CD8-positive, alpha-beta memory T cell (primary cell): ENCODE results near the gene USB1. TPM values are rescaled to one million over a fixed set of nuclear protein-coding genes. Genes with fewer than 3 reads are reported as not detected.

Experiments
- CTCF ChIA-PET: fragments of 350-600 bp; sonication (Branson Sonifier 250); formaldehyde crosslinking; loops from one replicate; lab custom pipeline; 2021; ENCODE audit warnings: antibody characterized with exemption; lab: Charles Lee
- POLR2A ChIA-PET: fragments of 350-600 bp; sonication (Branson Sonifier 250); formaldehyde crosslinking; loops from one replicate; lab custom pipeline; 2021; ENCODE audit warnings: antibody characterized with exemption; lab: Charles Lee
- DNase-seq, 5 donors: peaks; one replicate each; pipeline versions ENCODE4 v3.0.0 to v3.0.0-alpha.2; 2020 to 2022; ENCODE audit warnings: mixed read lengths in 1 of 5
- H3K27ac ChIP-seq: one replicate; pipeline ENCODE4 v1.7.0; 2013; ENCODE audit warnings: low read depth, mild to moderate bottlenecking, low read length, moderate library complexity
- H3K27me3 ChIP-seq: 2 replicates; pipeline ENCODE4 v1.7.0; 2013; ENCODE audit warnings: low read length, mild to moderate bottlenecking; ENCODE audit not compliant: insufficient read depth, poor library complexity, severe bottlenecking
- H3K36me3 ChIP-seq: 2 replicates; pipeline ENCODE4 v1.7.0; 2013; ENCODE audit warnings: mild to moderate bottlenecking, low read length, moderate library complexity; ENCODE audit not compliant: insufficient read depth
- H3K4me1 ChIP-seq: 2 replicates; pipeline ENCODE4 v1.7.0; 2013; ENCODE audit warnings: mild to moderate bottlenecking, low read length, moderate library complexity; ENCODE audit not compliant: insufficient read depth
- H3K4me3 ChIP-seq: 2 replicates; pipeline ENCODE4 v1.7.0; 2013; ENCODE audit warnings: mild to moderate bottlenecking, low read length
- H3K9me3 ChIP-seq: 2 replicates; pipeline ENCODE4 v1.7.0; 2013; ENCODE audit warnings: mild to moderate bottlenecking, low read length
- H3K27ac Mint-ChIP-seq, 8 donors: one replicate each; pipeline ENCODE4 v1.8.0; 2020 to 2021; ENCODE audit warnings: mixed read lengths in 8 of 8, mild to moderate bottlenecking in 6 of 8, inconsistent platforms in 3 of 8, moderate library complexity in 3 of 8
- H3K27me3 Mint-ChIP-seq, 2 donors: one replicate each; pipeline ENCODE4 v1.8.0; 2020 to 2021; ENCODE audit warnings: mixed read lengths in 2 of 2, mild to moderate bottlenecking in 1 of 2, moderate library complexity in 1 of 2
- H3K36me3 Mint-ChIP-seq, 3 donors: one replicate each; pipeline ENCODE4 v1.8.0; 2020 to 2021; ENCODE audit warnings: mixed read lengths in 3 of 3, inconsistent platforms in 1 of 3, mild to moderate bottlenecking in 1 of 3
- H3K4me1 Mint-ChIP-seq, 3 donors: one replicate each; pipeline ENCODE4 v1.8.0; 2020 to 2021; ENCODE audit warnings: mixed read lengths in 3 of 3, inconsistent platforms in 1 of 3, mild to moderate bottlenecking in 1 of 3
- H3K4me3 Mint-ChIP-seq, 7 donors: one replicate each; pipeline ENCODE4 v1.8.0; 2020 to 2021; ENCODE audit warnings: mixed read lengths in 7 of 7, mild to moderate bottlenecking in 6 of 7, moderate library complexity in 4 of 7, inconsistent platforms in 2 of 7
- H3K9me3 Mint-ChIP-seq, 5 donors: one replicate each; pipeline ENCODE4 v1.8.0; 2020 to 2022; ENCODE audit warnings: mixed read lengths in 5 of 5, mild to moderate bottlenecking in 3 of 5, moderate library complexity in 2 of 5, inconsistent platforms in 1 of 5
- polyA plus RNA-seq: library from polyadenylated mRNA; unstranded; fragments of 300-500 nt; fragmentation: Illumina TruSeq; gene quantifications from one replicate; pipeline ENCODE4 v1.2.3, GENCODE V29; 2021
- total RNA-seq, 2 experiments: library from RNA; stranded (reverse); gene quantifications; one replicate each; pipeline ENCODE4 v1.2.3, GENCODE V29; 2021

USB1 gene
- total and polyA plus RNA-seq, 3 experiments from 2014 or later, result 66.6 to 68.5 (median 68.1) TPM

DNA sequence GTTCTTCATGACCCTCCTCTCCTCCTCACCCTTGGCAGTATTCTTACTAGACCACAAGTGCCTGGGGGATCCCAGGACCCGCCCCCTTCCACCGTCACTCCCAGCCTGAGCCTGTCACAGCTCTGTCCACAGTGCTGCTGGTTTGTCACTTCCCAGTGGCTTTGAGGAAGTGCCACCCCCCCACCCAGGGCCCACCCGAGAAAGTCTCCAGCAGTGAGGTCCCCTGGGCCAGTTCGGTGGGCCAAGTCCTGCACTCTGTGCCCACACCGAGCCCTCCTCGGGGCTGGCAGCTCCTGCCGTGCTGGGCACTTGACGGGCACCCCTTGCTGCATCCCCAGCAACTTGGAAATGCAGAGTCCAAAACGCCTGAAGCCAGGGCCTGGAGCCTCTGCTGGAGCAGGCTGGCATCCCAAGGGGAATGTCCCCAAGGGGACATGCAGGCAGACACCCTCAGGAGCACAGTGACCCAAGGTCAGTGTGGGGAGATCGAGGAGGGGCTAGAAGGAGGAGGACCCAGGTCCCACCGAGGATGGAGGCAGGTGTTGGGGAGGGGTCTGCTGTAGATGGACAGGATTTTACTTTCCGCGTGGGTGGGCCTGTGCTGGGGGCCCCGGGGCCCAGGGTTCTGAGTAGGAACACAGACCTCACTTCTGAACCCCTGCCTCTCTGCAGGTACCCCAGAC is 39.9 kb downstream of the USB1 start:
- Histone ChIP-seq H3K27me3 (no peaks in the 10 kb centered on the region), H3K9me3 (no peaks in the 10 kb centered on the region), H3K27ac (no peak overlapping the region), H3K4me1 (no peaks in the 10 kb centered on the region), H3K36me3 (no peaks in the 10 kb centered on the region), H3K4me3 (no peak overlapping the region)
- H3K9me3 Mint-ChIP-seq, result peaks cover 0 to 2% (median 0%) of the 10 kb centered on the region in 5 donors
- peaks cover 0 to 2% of the 10 kb centered on the region in 2 donors for H3K27me3 Mint-ChIP-seq
- POLR2A ChIA-PET, result no interaction called here
- CTCF ChIA-PET, result no interaction called here
- DNase-seq, result no peak
- H3K27ac Mint-ChIP-seq, result no peak overlapping the region
- H3K4me1 Mint-ChIP-seq, result no peaks in the 10 kb centered on the region
- H3K36me3 Mint-ChIP-seq, result no peaks in the 10 kb centered on the region
- H3K4me3 Mint-ChIP-seq, result no peak overlapping the region

DNA sequence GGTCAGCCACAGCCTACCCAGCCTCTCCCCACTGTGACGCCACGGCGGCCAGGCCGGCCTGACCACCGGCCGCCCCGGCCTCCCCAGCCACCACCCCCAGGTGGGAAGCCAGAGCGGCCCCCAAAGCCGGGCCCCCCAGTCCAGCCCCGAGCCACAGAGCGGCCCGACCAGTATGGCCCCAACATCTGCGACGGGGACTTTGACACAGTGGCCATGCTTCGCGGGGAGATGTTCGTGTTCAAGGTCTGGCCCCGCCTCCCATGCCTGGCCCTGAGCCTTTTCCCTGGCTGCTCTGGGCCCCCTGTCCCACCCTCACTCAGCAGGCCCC is 40.4 kb downstream of the USB1 start:
- Histone ChIP-seq H3K9me3 (no peaks in the 10 kb centered on the region), H3K36me3 (no peaks in the 10 kb centered on the region), H3K27ac (no peak overlapping the region), H3K4me1 (no peaks in the 10 kb centered on the region), H3K27me3 (no peaks in the 10 kb centered on the region), H3K4me3 (no peak overlapping the region)
- peaks cover 0 to 2% (median 0%) of the 10 kb centered on the region in 5 donors for H3K9me3 Mint-ChIP-seq
- DNase-seq, result no peak
- H3K4me1 Mint-ChIP-seq, result no peaks in the 10 kb centered on the region
- CTCF ChIA-PET, result no interaction called here
- H3K36me3 Mint-ChIP-seq, result no peaks in the 10 kb centered on the region
- H3K27ac Mint-ChIP-seq, result no peak overlapping the region
- POLR2A ChIA-PET, result no interaction called here
- peaks cover 0 to 2% of the 10 kb centered on the region in 2 donors for H3K27me3 Mint-ChIP-seq
- H3K4me3 Mint-ChIP-seq, result no peak overlapping the region

DNA sequence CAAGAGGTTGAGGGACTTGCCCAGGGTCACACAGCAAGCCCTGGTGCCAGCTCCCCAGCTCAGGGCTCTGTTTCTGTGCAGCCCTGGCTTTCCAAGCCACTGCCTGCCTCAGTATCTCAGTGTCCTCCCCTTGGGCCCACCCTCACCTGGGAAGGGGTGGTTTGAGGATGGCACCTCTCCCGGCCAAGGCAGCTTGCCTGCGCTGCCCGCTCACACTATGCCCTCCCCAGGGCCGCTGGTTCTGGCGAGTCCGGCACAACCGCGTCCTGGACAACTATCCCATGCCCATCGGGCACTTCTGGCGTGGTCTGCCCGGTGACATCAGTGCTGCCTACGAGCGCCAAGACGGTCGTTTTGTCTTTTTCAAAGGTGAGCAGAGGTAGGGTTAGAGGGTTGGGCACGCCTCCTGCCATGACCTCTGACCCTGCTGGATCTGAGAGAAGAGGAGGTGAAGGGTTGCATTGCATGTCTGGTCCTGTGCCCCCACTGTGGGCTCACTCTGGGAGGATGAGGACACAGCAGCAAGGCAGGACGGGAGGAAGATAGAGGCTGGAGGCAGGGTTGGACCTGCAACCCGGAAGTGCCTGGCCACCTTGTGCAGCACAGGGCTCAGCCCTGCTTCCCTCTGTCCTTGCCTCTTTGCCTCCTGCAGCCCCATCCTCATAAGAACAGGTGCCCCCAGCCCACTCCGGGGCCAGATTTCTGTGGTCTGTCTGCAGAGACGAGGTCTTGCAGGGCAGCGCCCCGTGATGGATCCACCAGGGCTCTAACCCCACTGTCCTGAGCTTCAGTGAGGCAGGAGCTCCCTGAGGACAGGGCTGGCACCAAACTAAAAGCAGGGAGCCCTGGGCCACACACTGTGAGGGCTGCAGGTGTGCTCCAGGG is 41.0 kb downstream of the USB1 start:
- H3K36me3 ChIP-seq, result no peaks in the 10 kb centered on the region
- H3K27ac ChIP-seq, result no peak overlapping the region
- no peak overlapping the region for H3K4me3 ChIP-seq
- no peaks in the 10 kb centered on the region for H3K9me3 ChIP-seq
- CTCF ChIA-PET, result no interaction called here
- no peaks in the 10 kb centered on the region for H3K36me3 Mint-ChIP-seq
- H3K27me3 ChIP-seq, result no peaks in the 10 kb centered on the region
- DNase-seq, result no peak
- H3K4me1 Mint-ChIP-seq, result no peaks in the 10 kb centered on the region
- H3K27ac Mint-ChIP-seq, result peak overlapping the region in 1 of 8 donors; percentile 75
- no peaks in the 10 kb centered on the region for H3K27me3 Mint-ChIP-seq
- POLR2A ChIA-PET, result no interaction called here
- no peaks in the 10 kb centered on the region for H3K4me1 ChIP-seq
- H3K9me3 Mint-ChIP-seq, result peaks cover 0 to 2% (median 0%) of the 10 kb centered on the region in 5 donors
- H3K4me3 Mint-ChIP-seq, result no peak overlapping the region

DNA sequence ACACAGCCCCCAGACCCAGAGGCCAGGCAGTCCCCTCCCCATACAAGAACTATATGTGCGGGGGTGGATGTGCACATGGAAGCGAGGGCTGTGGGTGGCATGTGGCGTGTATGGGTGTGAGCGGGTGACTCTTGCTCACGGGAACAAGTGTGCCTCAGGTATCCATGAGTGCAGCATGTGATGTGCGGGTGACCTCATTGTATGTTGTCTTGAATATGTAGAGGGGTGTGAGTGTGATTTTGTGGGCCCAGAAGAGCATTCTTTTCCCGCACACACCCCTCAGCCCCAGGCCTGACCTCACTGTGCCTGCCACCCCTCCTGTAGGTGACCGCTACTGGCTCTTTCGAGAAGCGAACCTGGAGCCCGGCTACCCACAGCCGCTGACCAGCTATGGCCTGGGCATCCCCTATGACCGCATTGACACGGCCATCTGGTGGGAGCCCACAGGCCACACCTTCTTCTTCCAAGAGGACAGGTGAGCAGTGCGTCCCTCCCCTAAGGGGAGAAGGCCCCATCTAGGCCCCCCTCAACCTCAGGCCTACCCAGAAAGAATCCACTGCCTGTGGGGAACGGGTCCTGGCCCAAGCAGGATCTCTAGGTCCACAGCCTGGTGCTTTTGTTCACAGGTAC is 41.8 kb downstream of the USB1 start:
- no peaks in the 10 kb centered on the region for H3K36me3 Mint-ChIP-seq
- DNase-seq, result no peak
- no peak overlapping the region for H3K27ac Mint-ChIP-seq
- Histone ChIP-seq H3K27ac (no peak overlapping the region), H3K4me1 (no peaks in the 10 kb centered on the region), H3K27me3 (no peaks in the 10 kb centered on the region), H3K36me3 (no peaks in the 10 kb centered on the region), H3K9me3 (no peaks in the 10 kb centered on the region), H3K4me3 (no peak overlapping the region)
- ChIA-PET CTCF (no interaction called here), POLR2A (no interaction called here)
- no peaks in the 10 kb centered on the region for H3K9me3 Mint-ChIP-seq
- no peak overlapping the region for H3K4me3 Mint-ChIP-seq
- no peaks in the 10 kb centered on the region for H3K27me3 Mint-ChIP-seq
- no peaks in the 10 kb centered on the region for H3K4me1 Mint-ChIP-seq

DNA sequence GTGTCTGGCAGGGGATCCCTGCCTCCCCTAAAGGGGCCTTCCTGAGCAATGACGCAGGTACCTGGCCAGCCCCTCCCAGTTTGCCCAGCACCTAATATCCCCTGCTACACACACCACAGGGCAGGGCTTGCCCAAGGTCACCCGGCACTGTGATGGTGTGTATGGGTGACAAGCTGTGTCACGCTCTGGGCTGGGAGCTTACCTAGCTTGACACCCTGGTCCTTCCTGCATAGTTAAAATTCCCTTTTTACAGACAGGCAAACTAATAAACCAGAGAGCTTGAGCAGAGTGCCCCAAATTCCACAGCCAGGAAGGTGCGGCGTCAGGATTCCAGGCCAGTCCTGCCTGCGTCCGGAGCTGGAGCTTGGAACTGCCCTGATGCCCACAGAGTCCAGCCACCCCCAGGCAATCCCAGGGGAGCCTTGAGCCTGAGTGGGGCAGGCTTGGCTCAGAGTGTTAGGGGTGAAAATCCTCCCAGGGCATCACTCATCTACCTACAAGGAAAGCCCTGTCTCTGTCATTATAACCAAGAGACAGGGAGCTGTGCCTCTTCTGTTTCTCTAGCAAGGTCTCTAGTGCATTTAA is 42.5 kb downstream of the USB1 start:
- no peaks in the 10 kb centered on the region for H3K36me3 Mint-ChIP-seq
- H3K4me1 ChIP-seq, result no peaks in the 10 kb centered on the region
- H3K9me3 ChIP-seq, result no peaks in the 10 kb centered on the region
- no peak for DNase-seq
- no peak overlapping the region for H3K27ac ChIP-seq
- H3K27me3 Mint-ChIP-seq, result no peaks in the 10 kb centered on the region
- H3K4me3 Mint-ChIP-seq, result no peak overlapping the region
- H3K27me3 ChIP-seq, result no peaks in the 10 kb centered on the region
- CTCF ChIA-PET, result no interaction called here
- H3K4me3 ChIP-seq, result no peak overlapping the region
- H3K36me3 ChIP-seq, result no peaks in the 10 kb centered on the region
- no peaks in the 10 kb centered on the region for H3K4me1 Mint-ChIP-seq
- no peak overlapping the region for H3K27ac Mint-ChIP-seq
- no peaks in the 10 kb centered on the region for H3K9me3 Mint-ChIP-seq
- POLR2A ChIA-PET, result no interaction called here

DNA sequence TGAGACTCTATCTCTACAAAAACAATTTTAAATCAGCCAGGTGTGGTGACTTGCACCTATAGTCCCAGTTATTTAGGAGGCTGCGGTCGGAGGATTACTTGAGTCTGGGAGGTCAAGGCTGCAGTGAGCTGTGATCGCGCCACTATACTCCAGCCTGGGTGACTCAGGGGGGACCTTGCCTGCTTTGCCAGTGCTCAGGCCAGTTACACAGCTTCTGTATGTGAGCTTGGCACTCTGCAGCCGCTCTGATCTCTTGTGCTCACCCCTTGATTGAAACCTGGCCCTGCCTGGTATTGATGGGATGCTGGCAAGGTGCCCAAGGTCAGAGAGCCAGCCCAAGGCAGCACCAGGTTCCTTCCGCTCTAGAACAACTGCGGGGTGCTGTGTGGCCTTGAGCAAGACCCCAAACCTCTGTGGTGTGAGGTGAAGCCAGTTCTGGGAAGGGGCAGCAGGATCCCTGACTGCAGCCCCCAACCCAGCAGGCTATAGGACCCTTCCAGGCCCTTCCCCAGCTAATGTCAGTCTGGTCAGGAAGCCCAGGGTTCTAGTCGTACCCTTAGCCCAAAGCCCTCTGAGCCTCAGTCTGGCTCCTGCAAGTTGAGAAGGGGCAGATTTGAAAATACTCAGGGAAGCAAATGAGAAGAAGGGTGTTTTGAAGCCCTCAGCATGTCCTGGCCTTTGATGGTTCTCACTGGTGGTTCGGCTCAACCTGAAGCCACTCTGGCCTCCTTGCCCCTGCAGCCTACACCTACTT is 43.2 kb downstream of the USB1 start:
- ChIA-PET CTCF (no interaction called here), POLR2A (no interaction called here)
- Mint-ChIP-seq H3K27ac (no peak overlapping the region), H3K4me3 (no peak overlapping the region), H3K36me3 (no peaks in the 10 kb centered on the region), H3K4me1 (no peaks in the 10 kb centered on the region), H3K27me3 (no peaks in the 10 kb centered on the region), H3K9me3 (no peaks in the 10 kb centered on the region)
- H3K9me3 ChIP-seq, result no peaks in the 10 kb centered on the region
- DNase-seq, result no peak
- H3K4me1 ChIP-seq, result no peaks in the 10 kb centered on the region
- H3K27ac ChIP-seq, result no peak overlapping the region
- H3K36me3 ChIP-seq, result no peaks in the 10 kb centered on the region
- H3K27me3 ChIP-seq, result no peaks in the 10 kb centered on the region
- H3K4me3 ChIP-seq, result no peak overlapping the region

DNA sequence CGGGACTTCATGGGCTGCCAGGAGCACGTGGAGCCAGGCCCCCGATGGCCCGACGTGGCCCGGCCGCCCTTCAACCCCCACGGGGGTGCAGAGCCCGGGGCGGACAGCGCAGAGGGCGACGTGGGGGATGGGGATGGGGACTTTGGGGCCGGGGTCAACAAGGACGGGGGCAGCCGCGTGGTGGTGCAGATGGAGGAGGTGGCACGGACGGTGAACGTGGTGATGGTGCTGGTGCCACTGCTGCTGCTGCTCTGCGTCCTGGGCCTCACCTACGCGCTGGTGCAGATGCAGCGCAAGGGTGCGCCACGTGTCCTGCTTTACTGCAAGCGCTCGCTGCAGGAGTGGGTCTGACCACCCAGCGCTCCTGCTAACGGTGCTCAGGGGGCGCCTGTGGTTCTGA is 43.9 kb downstream of the USB1 start:
- CTCF ChIA-PET, result no interaction called here
- Histone ChIP-seq H3K9me3 (no peaks in the 10 kb centered on the region), H3K36me3 (no peaks in the 10 kb centered on the region), H3K4me3 (no peak overlapping the region), H3K27ac (no peak overlapping the region), H3K27me3 (no peaks in the 10 kb centered on the region), H3K4me1 (no peaks in the 10 kb centered on the region)
- DNase-seq, result no peak
- Mint-ChIP-seq H3K27me3 (peaks cover 0 to 3% of the 10 kb centered on the region in 2 donors), H3K36me3 (no peaks in the 10 kb centered on the region), H3K4me1 (no peaks in the 10 kb centered on the region), H3K27ac (no peak overlapping the region), H3K4me3 (no peak overlapping the region), H3K9me3 (no peaks in the 10 kb centered on the region)
- POLR2A ChIA-PET, result no interaction called here
